Mesenchymal stem cell (in vitro differentiated cells and primary cell): ENCODE measurements around the gene C14orf132.
A peak's percentile ranks its signal among the peaks of the same experiment; 100 is the strongest.
"Not testable (repeated sequence)": the region's sequence is repeated elsewhere in the genome, so short reads cannot be mapped to it uniquely, and the experiment has no call there.

Experiments used
- DNase-seq: peaks from one replicate; pipeline ENCODE4 v3.0.0-alpha.2; 2013
- H2AFZ ChIP-seq: one replicate; pipeline ENCODE4 v1.6.1; 2013; ENCODE audit warnings: low read depth, mild to moderate bottlenecking, control low read depth, inconsistent platforms, low read length, moderate library complexity
- H2AK5ac ChIP-seq: 2 replicates; pipeline ENCODE4 v1.6.1; 2013; ENCODE audit warnings: low read length, moderate library complexity, mild to moderate bottlenecking, inconsistent platforms; ENCODE audit not compliant: severe bottlenecking
- H2BK120ac ChIP-seq: one replicate; pipeline ENCODE4 v1.6.1; 2013; ENCODE audit warnings: low read depth, mild to moderate bottlenecking, inconsistent platforms, low read length, moderate library complexity
- H2BK12ac ChIP-seq, 2 experiments: one replicate each; pipeline ENCODE4 v1.6.1; 2013; ENCODE audit warnings: inconsistent platforms in 2 of 2, low read length in 2 of 2, mild to moderate bottlenecking in 2 of 2, moderate library complexity in 2 of 2, control low read depth in 1 of 2
- H2BK15ac ChIP-seq: one replicate; pipeline ENCODE4 v1.6.1; 2013; ENCODE audit warnings: mild to moderate bottlenecking, low read depth, inconsistent platforms; ENCODE audit not compliant: poor library complexity, severe bottlenecking
- H2BK5ac ChIP-seq: 2 replicates; pipeline ENCODE4 v1.6.1; 2013; ENCODE audit warnings: low read depth, mild to moderate bottlenecking, low read length, control low read depth, inconsistent platforms; ENCODE audit not compliant: poor library complexity, severe bottlenecking
- H3K14ac ChIP-seq, 2 experiments: one replicate each; pipeline ENCODE4 v1.6.1; 2013; ENCODE audit warnings: inconsistent platforms in 2 of 2, low read length in 2 of 2, control low read depth in 1 of 2, mild to moderate bottlenecking in 1 of 2, moderate library complexity in 1 of 2
- H3K18ac ChIP-seq, 2 experiments: one replicate each; pipeline ENCODE4 v1.6.1; 2013; ENCODE audit warnings: inconsistent platforms in 2 of 2, low read length in 2 of 2, control low read depth in 1 of 2, low read depth in 1 of 2, mild to moderate bottlenecking in 1 of 2
- H3K23ac ChIP-seq, 2 experiments: one replicate each; pipeline ENCODE4 v1.6.1; 2013; ENCODE audit warnings: inconsistent platforms in 2 of 2, low read length in 2 of 2, mild to moderate bottlenecking in 2 of 2, moderate library complexity in 2 of 2, control low read depth in 1 of 2
- H3K27ac ChIP-seq: 2 replicates; pipeline ENCODE4 v1.5.1; 2013; ENCODE audit warnings: mild to moderate bottlenecking, moderate library complexity, low read length, control low read depth, inconsistent platforms; ENCODE audit not compliant: poor library complexity, severe bottlenecking
- H3K27me3 ChIP-seq, 2 experiments: 2 replicates each; pipeline versions ENCODE4 v1.6.1 to v1.7.0; 2013; ENCODE audit warnings: low read length in 2 of 2, mild to moderate bottlenecking in 2 of 2, moderate library complexity in 2 of 2, control low read depth in 1 of 2, inconsistent platforms in 1 of 2; ENCODE audit not compliant: control insufficient read depth in 1 of 2, insufficient read depth in 1 of 2
- H3K36me3 ChIP-seq, 2 experiments: 2 replicates each; pipeline versions ENCODE4 v1.6.1 to v1.7.0; 2013; ENCODE audit warnings: low read length in 2 of 2, control low read depth in 1 of 2, inconsistent platforms in 1 of 2, low read depth in 1 of 2, mild to moderate bottlenecking in 1 of 2; ENCODE audit not compliant: insufficient read depth in 2 of 2, control insufficient read depth in 1 of 2
- H3K4ac ChIP-seq, 2 experiments: one replicate each; pipeline ENCODE4 v1.6.1; 2013; ENCODE audit warnings: inconsistent platforms in 2 of 2, low read length in 2 of 2, mild to moderate bottlenecking in 2 of 2, moderate library complexity in 2 of 2, control low read depth in 1 of 2, low read depth in 1 of 2
- H3K4me1 ChIP-seq: 2 replicates; pipeline ENCODE4 v1.6.1; 2013; ENCODE audit warnings: low read depth, low read length, control low read depth; ENCODE audit not compliant: control insufficient read depth, insufficient read depth
- H3K4me2 ChIP-seq: 2 replicates; pipeline ENCODE4 v1.6.1; 2013; ENCODE audit warnings: low read length, mild to moderate bottlenecking, inconsistent platforms; ENCODE audit not compliant: poor library complexity, severe bottlenecking
- H3K4me3 ChIP-seq, 2 experiments: 2 replicates each; pipeline versions ENCODE4 v1.5.1 to v1.7.0; 2013; ENCODE audit warnings: low read length in 2 of 2, mild to moderate bottlenecking in 2 of 2, control low read depth in 1 of 2, low read depth in 1 of 2; ENCODE audit not compliant: insufficient read depth in 1 of 2
- H3K79me1 ChIP-seq: replicated peaks from 2 replicates; pipeline ENCODE4 v1.6.1; 2013; ENCODE audit warnings: mild to moderate bottlenecking, control low read depth, low read length, inconsistent platforms; ENCODE audit not compliant: poor library complexity, severe bottlenecking
- H3K9ac ChIP-seq: 2 replicates; pipeline ENCODE4 v1.7.0; 2013; ENCODE audit warnings: mild to moderate bottlenecking, low read length, moderate library complexity
- H3K9me3 ChIP-seq: 2 replicates; pipeline ENCODE4 v1.7.0; 2013; ENCODE audit warnings: mild to moderate bottlenecking, low read length; ENCODE audit not compliant: control insufficient read depth
- H4K8ac ChIP-seq: one replicate; pipeline ENCODE4 v1.6.1; 2013; ENCODE audit warnings: inconsistent platforms, mild to moderate bottlenecking, low read length, moderate library complexity
- H4K91ac ChIP-seq: one replicate; pipeline ENCODE4 v1.6.1; 2013; ENCODE audit warnings: mild to moderate bottlenecking, low read length, inconsistent platforms
- WGBS: methylation state at CpG from one replicate; pipeline ENCODE4 v1.1.7; 2013; ENCODE audit warnings: mixed read lengths; 5-methylcytosine and 5-hydroxymethylcytosine counted together

Gene C14orf132

GRCh38 chr14:96012757-96013156 lies 26.4 kb upstream of the C14orf132 start:
- not testable (repeated sequence) for H3K4ac ChIP-seq, H2AK5ac ChIP-seq, H2BK120ac ChIP-seq, H2AFZ ChIP-seq, H3K79me1 ChIP-seq, DNase-seq, H3K4me1 ChIP-seq, H2BK15ac ChIP-seq, H3K36me3 ChIP-seq, H3K9ac ChIP-seq, H2BK5ac ChIP-seq, H2BK12ac ChIP-seq, H4K91ac ChIP-seq, H3K14ac ChIP-seq, H3K27ac ChIP-seq, H3K23ac ChIP-seq, H4K8ac ChIP-seq, H3K4me2 ChIP-seq, H3K4me3 ChIP-seq, H3K18ac ChIP-seq
- 44% methylated on average over 1 of the region's 1 CpG for WGBS
- Histone ChIP-seq H3K27me3 (peaks cover 16 to 28% of the 10 kb centered on the region in 2 experiments), H3K9me3 (peaks cover 19% of the 10 kb centered on the region)

GRCh38 chr14:96014176-96014575 lies 25.0 kb upstream of the C14orf132 start:
- Histone ChIP-seq H2BK5ac (no peak overlapping the region), H4K8ac (no peak overlapping the region), H3K9ac (no peak overlapping the region), H2BK120ac (no peak overlapping the region), H3K27ac (no peak overlapping the region), H3K79me1 (no peaks in the 10 kb centered on the region), H3K23ac (no peak overlapping the region), H3K9me3 (peaks cover 19% of the 10 kb centered on the region), H3K4ac (no peak overlapping the region), H3K36me3 (no peaks in the 10 kb centered on the region), H4K91ac (no peak overlapping the region), H2BK12ac (no peak overlapping the region), H2AFZ (no peak overlapping the region), H2BK15ac (no peak overlapping the region), H3K4me1 (no peaks in the 10 kb centered on the region), H3K27me3 (peaks cover 28 to 41% of the 10 kb centered on the region in 2 experiments), H3K4me3 (no peak overlapping the region), H3K14ac (no peak overlapping the region), H3K18ac (no peak overlapping the region), H3K4me2 (no peak overlapping the region), H2AK5ac (no peak overlapping the region)
- WGBS = 59% methylated on average over 2 of the region's 3 CpGs
- no peak for DNase-seq

GRCh38 chr14:96016501-96017160 lies 22.5 kb upstream of the C14orf132 start:
- DNase-seq = peak; percentile 81
- Histone ChIP-seq H3K27me3 (peaks cover 43 to 57% of the 10 kb centered on the region in 2 experiments), H2BK5ac (no peak overlapping the region), H3K14ac (no peak overlapping the region), H3K4ac (no peak overlapping the region), H4K8ac (no peak overlapping the region), H4K91ac (no peak overlapping the region), H2BK15ac (no peak overlapping the region), H2BK12ac (no peak overlapping the region), H3K9me3 (peaks cover 7% of the 10 kb centered on the region), H3K4me2 (no peak overlapping the region), H2AK5ac (no peak overlapping the region), H2BK120ac (no peak overlapping the region), H3K23ac (no peak overlapping the region), H2AFZ (no peak overlapping the region), H3K36me3 (no peaks in the 10 kb centered on the region), H3K27ac (no peak overlapping the region), H3K4me3 (no peak overlapping the region), H3K4me1 (no peaks in the 10 kb centered on the region), H3K18ac (no peak overlapping the region), H3K79me1 (no peaks in the 10 kb centered on the region), H3K9ac (no peak overlapping the region)
- 8% methylated on average over 4 of the region's 7 CpGs for WGBS

- Histone ChIP-seq H2BK12ac (no peak overlapping the region), H3K9ac (no peak overlapping the region), H2BK5ac (no peak overlapping the region), H2BK15ac (no peak overlapping the region), H2AK5ac (no peak overlapping the region), H4K91ac (no peak overlapping the region), H4K8ac (no peak overlapping the region), H3K4ac (no peak overlapping the region), H3K14ac (no peak overlapping the region), H3K23ac (no peak overlapping the region), H3K36me3 (no peaks in the 10 kb centered on the region), H3K9me3 (no peaks in the 10 kb centered on the region), H3K4me1 (no peaks in the 10 kb centered on the region), H3K18ac (no peak overlapping the region), H3K27me3 (peaks cover 51 to 67% of the 10 kb centered on the region in 2 experiments), H2AFZ (no peak overlapping the region), H2BK120ac (no peak overlapping the region), H3K4me2 (no peak overlapping the region), H3K79me1 (no peaks in the 10 kb centered on the region), H3K4me3 (no peak overlapping the region), H3K27ac (no peak overlapping the region)
- WGBS = 92% methylated on average over 2 of the region's 2 CpGs
- no peak for DNase-seq
These were observed 21.3 kb upstream of the C14orf132 start for GRCh38 chr14:96017882-96018281.
